ENCODE measurements around the gene CFAP74.

CFAP74 gene

GRCh38 chr1:2046953-2047748, 43.6 kb upstream of the CFAP74 start:
- Histone ChIP-seq H3K27ac (ENCODE audit: insufficient read depth, low read depth, low read length, poor library complexity, severe bottlenecking) (no peak overlapping the region), H3K27me3 (ENCODE audit: control insufficient read depth, insufficient read depth, low read length, poor library complexity, severe bottlenecking) (peaks cover 73% of the 10 kb centered on the region)

GRCh38 chr1:2046174-2046917, 42.8 kb upstream of the CFAP74 start:
- Histone ChIP-seq H3K36me3 (ENCODE audit: control insufficient read depth, insufficient read depth, low read length) (no peaks in the 10 kb centered on the region), H3K4me1 (ENCODE audit: control insufficient read depth, insufficient read depth, low read length) (peaks cover 12% of the 10 kb centered on the region), H3K9me3 (ENCODE audit: control insufficient read depth, low read length) (no peaks in the 10 kb centered on the region), H3K27me3 (ENCODE audit: control insufficient read depth, insufficient read depth, low read length, poor library complexity, severe bottlenecking) (peaks cover 65% of the 10 kb centered on the region), H3K4me3 (ENCODE audit: insufficient read depth, low read depth, low read length) (no peak overlapping the region), H3K27ac (ENCODE audit: insufficient read depth, low read depth, low read length, poor library complexity, severe bottlenecking) (no peak overlapping the region)
- 50 to 51% methylated on average over 20 of the region's 20 CpGs for WGBS, 2 experiments

More at GRCh38 chr1:2046953-2047748, 43.6 kb upstream of the CFAP74 start:
- Histone ChIP-seq H3K36me3 (ENCODE audit: control insufficient read depth, insufficient read depth, low read length) (no peaks in the 10 kb centered on the region), H3K4me1 (ENCODE audit: control insufficient read depth, insufficient read depth, low read length) (peaks cover 12% of the 10 kb centered on the region), H3K9me3 (ENCODE audit: control insufficient read depth, low read length) (no peaks in the 10 kb centered on the region), H3K4me3 (ENCODE audit: insufficient read depth, low read depth, low read length) (no peak overlapping the region)
- 37 to 38% methylated on average over 25 of the region's 25 CpGs for WGBS, 2 experiments

GRCh38 chr1:2045468-2046173, 42.0 kb upstream of the CFAP74 start:
- no peaks in the 10 kb centered on the region for H3K36me3 ChIP-seq (ENCODE audit: control insufficient read depth, insufficient read depth, low read length)
- H3K4me3 ChIP-seq (ENCODE audit: insufficient read depth, low read depth, low read length) = no peak overlapping the region
- H3K9me3 ChIP-seq (ENCODE audit: control insufficient read depth, low read length) = no peaks in the 10 kb centered on the region
- peaks cover 12% of the 10 kb centered on the region for H3K4me1 ChIP-seq (ENCODE audit: control insufficient read depth, insufficient read depth, low read length)
- H3K27ac ChIP-seq (ENCODE audit: insufficient read depth, low read depth, low read length, poor library complexity, severe bottlenecking) = no peak overlapping the region
- 91% methylated on average over 15 of the region's 15 CpGs for WGBS, 2 experiments
- H3K27me3 ChIP-seq (ENCODE audit: control insufficient read depth, insufficient read depth, low read length, poor library complexity, severe bottlenecking) = peaks cover 58% of the 10 kb centered on the region

GRCh38 chr1:2044510-2045319, 41.1 kb upstream of the CFAP74 start:
- whole genome bisulfite sequencing, 2 experiments = 21 to 22% methylated on average over 75 of the region's 75 CpGs
- H3K4me3 ChIP-seq (ENCODE audit: insufficient read depth, low read depth, low read length) = no peak overlapping the region

GRCh38 chr1:2043886-2044285, 40.3 kb upstream of the CFAP74 start:
- no peaks in the 10 kb centered on the region for H3K9me3 ChIP-seq (ENCODE audit: control insufficient read depth, low read length)
- H3K27ac ChIP-seq (ENCODE audit: insufficient read depth, low read depth, low read length, poor library complexity, severe bottlenecking) = no peak overlapping the region
- peaks cover 41% of the 10 kb centered on the region for H3K27me3 ChIP-seq (ENCODE audit: control insufficient read depth, insufficient read depth, low read length, poor library complexity, severe bottlenecking)
- H3K4me1 ChIP-seq (ENCODE audit: control insufficient read depth, insufficient read depth, low read length) = peaks cover 12% of the 10 kb centered on the region
- H3K36me3 ChIP-seq (ENCODE audit: control insufficient read depth, insufficient read depth, low read length) = no peaks in the 10 kb centered on the region
- no peak overlapping the region for H3K4me3 ChIP-seq (ENCODE audit: insufficient read depth, low read depth, low read length)
- WGBS, 2 experiments = 92 to 96% methylated on average over 4 of the region's 4 CpGs

More at GRCh38 chr1:2044510-2045319, 41.1 kb upstream of the CFAP74 start:
- peaks cover 49% of the 10 kb centered on the region for H3K27me3 ChIP-seq (ENCODE audit: control insufficient read depth, insufficient read depth, low read length, poor library complexity, severe bottlenecking)
- peaks cover 12% of the 10 kb centered on the region for H3K4me1 ChIP-seq (ENCODE audit: control insufficient read depth, insufficient read depth, low read length)
- no peak overlapping the region for H3K27ac ChIP-seq (ENCODE audit: insufficient read depth, low read depth, low read length, poor library complexity, severe bottlenecking)
- no peaks in the 10 kb centered on the region for H3K9me3 ChIP-seq (ENCODE audit: control insufficient read depth, low read length)
- H3K36me3 ChIP-seq (ENCODE audit: control insufficient read depth, insufficient read depth, low read length) = no peaks in the 10 kb centered on the region

GRCh38 chr1:2042830-2043773, 39.5 kb upstream of the CFAP74 start:
- Histone ChIP-seq H3K27me3 (ENCODE audit: control insufficient read depth, insufficient read depth, low read length, poor library complexity, severe bottlenecking) (peaks cover 33% of the 10 kb centered on the region), H3K9me3 (ENCODE audit: control insufficient read depth, low read length) (no peaks in the 10 kb centered on the region), H3K4me3 (ENCODE audit: insufficient read depth, low read depth, low read length) (no peak overlapping the region), H3K27ac (ENCODE audit: insufficient read depth, low read depth, low read length, poor library complexity, severe bottlenecking) (no peak overlapping the region), H3K36me3 (ENCODE audit: control insufficient read depth, insufficient read depth, low read length) (no peaks in the 10 kb centered on the region), H3K4me1 (ENCODE audit: control insufficient read depth, insufficient read depth, low read length) (peaks cover 12% of the 10 kb centered on the region)
- 91% methylated on average over 41 of the region's 41 CpGs for WGBS, 2 experiments

- peaks cover 21% of the 10 kb centered on the region for H3K27me3 ChIP-seq (ENCODE audit: control insufficient read depth, insufficient read depth, low read length, poor library complexity, severe bottlenecking)
- peaks cover 4% of the 10 kb centered on the region for H3K4me1 ChIP-seq (ENCODE audit: control insufficient read depth, insufficient read depth, low read length)
- H3K36me3 ChIP-seq (ENCODE audit: control insufficient read depth, insufficient read depth, low read length) = no peaks in the 10 kb centered on the region
- H3K9me3 ChIP-seq (ENCODE audit: control insufficient read depth, low read length) = no peaks in the 10 kb centered on the region
- H3K27ac ChIP-seq (ENCODE audit: insufficient read depth, low read depth, low read length, poor library complexity, severe bottlenecking) = no peak overlapping the region
- H3K4me3 ChIP-seq (ENCODE audit: insufficient read depth, low read depth, low read length) = no peak overlapping the region
- 87 to 93% methylated on average over 4 of the region's 4 CpGs for WGBS, 2 experiments
Observed at GRCh38 chr1:2041887-2042286, 38.3 kb upstream of the CFAP74 start.

GRCh38 chr1:2041305-2041704, 37.7 kb upstream of the CFAP74 start:
- H3K4me1 ChIP-seq (ENCODE audit: control insufficient read depth, insufficient read depth, low read length) = peaks cover under 1% of the 10 kb centered on the region
- H3K4me3 ChIP-seq (ENCODE audit: insufficient read depth, low read depth, low read length) = no peak overlapping the region
- H3K27me3 ChIP-seq (ENCODE audit: control insufficient read depth, insufficient read depth, low read length, poor library complexity, severe bottlenecking) = peaks cover 19% of the 10 kb centered on the region
- H3K27ac ChIP-seq (ENCODE audit: insufficient read depth, low read depth, low read length, poor library complexity, severe bottlenecking) = no peak overlapping the region
- no peaks in the 10 kb centered on the region for H3K9me3 ChIP-seq (ENCODE audit: control insufficient read depth, low read length)
- 91 to 92% methylated on average over 15 of the region's 15 CpGs for WGBS, 2 experiments
- no peaks in the 10 kb centered on the region for H3K36me3 ChIP-seq (ENCODE audit: control insufficient read depth, insufficient read depth, low read length)

- Histone ChIP-seq H3K4me1 (ENCODE audit: control insufficient read depth, insufficient read depth, low read length) (no peaks in the 10 kb centered on the region), H3K27ac (ENCODE audit: insufficient read depth, low read depth, low read length, poor library complexity, severe bottlenecking) (no peak overlapping the region), H3K9me3 (ENCODE audit: control insufficient read depth, low read length) (no peaks in the 10 kb centered on the region), H3K4me3 (ENCODE audit: insufficient read depth, low read depth, low read length) (no peak overlapping the region), H3K27me3 (ENCODE audit: control insufficient read depth, insufficient read depth, low read length, poor library complexity, severe bottlenecking) (peaks cover 6% of the 10 kb centered on the region), H3K36me3 (ENCODE audit: control insufficient read depth, insufficient read depth, low read length) (no peaks in the 10 kb centered on the region)
- WGBS, 2 experiments = 87% methylated on average over 8 of the region's 8 CpGs
Observed at GRCh38 chr1:2039251-2039650, 35.7 kb upstream of the CFAP74 start.

Data from ectodermal cell (in vitro differentiated cells).